Esophagus muscularis mucosa (tissue), 4 donors: ENCODE data around the gene ARMC9. TPM values are rescaled to one million over a fixed set of nuclear protein-coding genes. Genes with fewer than 3 reads are reported as not detected.
A peak's percentile ranks its signal among the peaks of the same experiment; 100 is the strongest.

Source experiments
- DNase-seq: peaks from one replicate; pipeline ENCODE4 v3.0.0-alpha.2; 2017; ENCODE audit errors: extremely low spot score
- H3K27ac ChIP-seq, 4 donors: fragments of 200-600 bp; sonication (generic); replicated peaks in 1 of 4; 1 replicate in 3 of 4; 2 replicates in 1 of 4; pipeline ENCODE4 v1.5.1; 2016 to 2019; ENCODE audit warnings: mild to moderate bottlenecking in 1 of 4
- H3K27me3 ChIP-seq, 4 donors: fragments of 200-600 bp; sonication (generic); one replicate each; pipeline versions ENCODE4 v1.5.1 to v1.6.0; 2016 to 2019
- H3K36me3 ChIP-seq, 4 donors: fragments of 200-600 bp; sonication (generic); one replicate each; pipeline ENCODE4 v1.5.1; 2016 to 2019
- H3K4me1 ChIP-seq, 4 donors: fragments of 200-600 bp; sonication (generic); one replicate each; pipeline ENCODE4 v1.5.1; 2016 to 2019
- H3K4me3 ChIP-seq, 4 donors: fragments of 200-600 bp; sonication (generic); 1 replicate in 2 of 4; 2 replicates in 2 of 4; pipeline ENCODE4 v1.5.1; 2016 to 2019; ENCODE audit warnings: mild to moderate bottlenecking in 4 of 4, moderate library complexity in 1 of 4
- H3K9me3 ChIP-seq, 4 donors: fragments of 200-600 bp; sonication (generic); 1 replicate in 3 of 4; 2 replicates in 1 of 4; pipeline ENCODE4 v1.5.1; 2016 to 2019
- CTCF ChIP-seq, 3 experiments: fragments of 200-600 bp in 2 of 3; fragments of 450-650 bp in 1 of 3; sonication (generic) in 2 of 3; IDR thresholded peaks; one replicate each; pipeline ENCODE4 v1.5.1; 2017 to 2019; ENCODE audit warnings: antibody characterized with exemption in 3 of 3, mild to moderate bottlenecking in 2 of 3, moderate library complexity in 1 of 3
- EP300 ChIP-seq: sonication (generic); formaldehyde crosslinking; IDR thresholded peaks from one replicate; pipeline ENCODE4 v1.6.1; 2017; ENCODE audit warnings: antibody characterized with exemption
- POLR2A ChIP-seq: fragments of 450-650 bp; IDR thresholded peaks from one replicate; pipeline ENCODE4 v1.6.1; 2017; ENCODE audit warnings: antibody characterized with exemption, moderate library complexity, mild to moderate bottlenecking, low read depth
- POLR2AphosphoS5 ChIP-seq, 2 donors: sonication (generic); formaldehyde crosslinking; IDR thresholded peaks; one replicate each; pipeline ENCODE4 v1.6.1; 2017; ENCODE audit warnings: antibody characterized with exemption in 2 of 2
- WGBS: methylation state at CpG from one replicate; pipeline ENCODE4 v1.1.5; 2018; 5-methylcytosine and 5-hydroxymethylcytosine counted together
- intact Hi-C: fragments of 100-400 bp; cut with DNase I; formaldehyde crosslinking; loops from one replicate; pipeline ENCODE4 v1.15.1; 2023
- total RNA-seq, 4 donors: library from RNA; depleted of rRNA; stranded (reverse); fragments of >200 nt; gene quantifications; one replicate each; pipeline versions ENCODE4 v1.1.0 to v1.2.1, GENCODE V29; 2016

The ARMC9 gene
- total RNA-seq, 4 donors from 2014 or later: 119 to 262 (median 152) TPM

- no peaks in the 10 kb centered on the region for H3K4me1 ChIP-seq
- no peak overlapping the region for H3K4me3 ChIP-seq
- H3K36me3 ChIP-seq: peaks cover 0 to 98% (median 72%) of the 10 kb centered on the region in 4 donors
- WGBS: 90% methylated on average over 5 of the region's 5 CpGs
- no peak for DNase-seq
- H3K27me3 ChIP-seq: no peaks in the 10 kb centered on the region
- no peak overlapping the region for H3K27ac ChIP-seq
- TF ChIP-seq EP300 (no peak), POLR2A (no peak), POLR2AphosphoS5 (IDR thresholded peaks at IDR 0.05) (no peak), CTCF (IDR thresholded peaks at IDR 0.05) (no peak)
- H3K9me3 ChIP-seq: no peaks in the 10 kb centered on the region
- intact Hi-C loops: no loop called here
Measured at GRCh38 chr2:231259104-231259503, 60.7 kb downstream of the ARMC9 start.

- intact Hi-C loops: loop anchor here (10.0 kb wide), 1 partner anchor 166 kb away; no protein-coding TSS in a partner anchor
- 80% methylated on average over 15 of the region's 15 CpGs for WGBS
Measured at GRCh38 chr2:231260442-231261208, 62.2 kb downstream of the ARMC9 start.

GRCh38 chr2:231263118-231263831 lies 64.8 kb downstream of the ARMC9 start:
- H3K27me3 ChIP-seq: no peaks in the 10 kb centered on the region
- 88% methylated on average over 10 of the region's 10 CpGs for WGBS
- H3K4me1 ChIP-seq: no peaks in the 10 kb centered on the region
- H3K27ac ChIP-seq: no peak overlapping the region
- no peak for DNase-seq
- H3K36me3 ChIP-seq: peaks cover 0 to 100% (median 81%) of the 10 kb centered on the region in 4 donors
- no peaks in the 10 kb centered on the region for H3K9me3 ChIP-seq
- TF ChIP-seq POLR2AphosphoS5 (IDR thresholded peaks at IDR 0.05) (no peak), POLR2A (no peak), CTCF (IDR thresholded peaks at IDR 0.05) (no peak)
- intact Hi-C loops: loop anchor here (10.0 kb wide), 1 partner anchor 168 kb away; no protein-coding TSS in a partner anchor
- no peak overlapping the region for H3K4me3 ChIP-seq

More at GRCh38 chr2:231260442-231261208, 62.2 kb downstream of the ARMC9 start:
- no peaks in the 10 kb centered on the region for H3K9me3 ChIP-seq
- no peaks in the 10 kb centered on the region for H3K27me3 ChIP-seq
- no peak for DNase-seq
- peaks cover 0 to 100% (median 83%) of the 10 kb centered on the region in 4 donors for H3K36me3 ChIP-seq
- no peak overlapping the region for H3K4me3 ChIP-seq
- TF ChIP-seq CTCF (IDR thresholded peaks at IDR 0.05): no peak
- TF ChIP-seq EP300: no peak
- TF ChIP-seq POLR2A: no peak
- TF ChIP-seq POLR2AphosphoS5 (IDR thresholded peaks at IDR 0.05): peak in 1 of 2 donors; percentile 59
- H3K27ac ChIP-seq: no peak overlapping the region
- no peaks in the 10 kb centered on the region for H3K4me1 ChIP-seq

- TF ChIP-seq POLR2A (no peak), EP300 (no peak), CTCF (IDR thresholded peaks at IDR 0.05) (no peak), POLR2AphosphoS5 (IDR thresholded peaks at IDR 0.05) (no peak)
- H3K27ac ChIP-seq: peak overlapping the region in 1 of 4 donors; percentile 31
- H3K9me3 ChIP-seq: no peaks in the 10 kb centered on the region
- H3K4me1 ChIP-seq: no peaks in the 10 kb centered on the region
- 84% methylated on average over 20 of the region's 20 CpGs for WGBS
- peaks cover 4 to 99% (median 69%) of the 10 kb centered on the region in 4 donors for H3K36me3 ChIP-seq
- H3K27me3 ChIP-seq: no peaks in the 10 kb centered on the region
- intact Hi-C loops: no loop called here
- no peak overlapping the region for H3K4me3 ChIP-seq
- no peak for DNase-seq
Measured at GRCh38 chr2:231270221-231271114, 72.0 kb downstream of the ARMC9 start.
